H1 (cell line): ENCODE data around the gene LILRB4.

Experiments used
- CEBPB ChIP-seq: IDR thresholded peaks from 2 replicates; pipeline ENCODE4 v1.6.1; 2012; ENCODE audit warnings: low read depth, low read length
- CTCF ChIP-seq, 3 experiments: IDR thresholded peaks; 1 replicate in 2 of 3; 2 replicates in 1 of 3; pipeline versions ENCODE4 v1.5.1 to v1.6.1; 2011; ENCODE audit warnings: low read length in 3 of 3, mild to moderate bottlenecking in 3 of 3, inconsistent platforms in 2 of 3, low read depth in 1 of 3, moderate library complexity in 1 of 3; ENCODE audit not compliant: insufficient read depth in 1 of 3; ENCODE audit errors: control extremely low read depth in 1 of 3
- EP300 ChIP-seq, 2 experiments: IDR thresholded peaks; 1 replicate in 1 of 2; 2 replicates in 1 of 2; pipeline ENCODE4 v1.6.1; 2011 to 2012; ENCODE audit warnings: low read depth in 2 of 2, low read length in 2 of 2, mild to moderate bottlenecking in 2 of 2, borderline replicate concordance in 1 of 2, inconsistent platforms in 1 of 2, moderate library complexity in 1 of 2
- MAX ChIP-seq: IDR thresholded peaks from 2 replicates; pipeline ENCODE4 v1.6.1; 2012; ENCODE audit warnings: inconsistent platforms
- POLR2A ChIP-seq, 2 experiments: IDR thresholded peaks; 1 replicate in 1 of 2; 2 replicates in 1 of 2; pipeline ENCODE4 v1.6.1; 2011; ENCODE audit warnings: low read depth in 2 of 2, low read length in 2 of 2, mild to moderate bottlenecking in 2 of 2; ENCODE audit errors: control extremely low read depth in 1 of 2

GRCh38 chr19:54653181-54653809, 9.5 kb upstream of the LILRB4 start:
- TF ChIP-seq POLR2A (IDR thresholded peaks at IDR 0.05; ENCODE audit: control extremely low read depth in 1 of 2, low read depth in 2 of 2, low read length in 2 of 2) (no peak), CEBPB (no peak), EP300 (IDR thresholded peaks at IDR 0.05; ENCODE audit: borderline replicate concordance in 1 of 2, low read depth in 2 of 2, low read length in 2 of 2) (no peak), MAX (no peak), CTCF (IDR thresholded peaks at IDR 0.05; ENCODE audit: control extremely low read depth in 1 of 3, insufficient read depth in 1 of 3, low read depth in 1 of 3, low read length in 3 of 3) (peak in 2 of 3 experiments; percentile 4 to 32; a peak in 2 of 4 replicates)
